Fibroblast of upper back skin (primary cell): Measurements from ENCODE around the gene ZNF343.
"Not testable (repeated sequence)": the region's sequence is repeated elsewhere in the genome, so short reads cannot be mapped to it uniquely, and the experiment has no call there.

ENCODE experiments used
- DNase-seq: peaks from one replicate; pipeline ENCODE4 v3.0.0-alpha.2; 2013

The ZNF343 gene

DNA sequence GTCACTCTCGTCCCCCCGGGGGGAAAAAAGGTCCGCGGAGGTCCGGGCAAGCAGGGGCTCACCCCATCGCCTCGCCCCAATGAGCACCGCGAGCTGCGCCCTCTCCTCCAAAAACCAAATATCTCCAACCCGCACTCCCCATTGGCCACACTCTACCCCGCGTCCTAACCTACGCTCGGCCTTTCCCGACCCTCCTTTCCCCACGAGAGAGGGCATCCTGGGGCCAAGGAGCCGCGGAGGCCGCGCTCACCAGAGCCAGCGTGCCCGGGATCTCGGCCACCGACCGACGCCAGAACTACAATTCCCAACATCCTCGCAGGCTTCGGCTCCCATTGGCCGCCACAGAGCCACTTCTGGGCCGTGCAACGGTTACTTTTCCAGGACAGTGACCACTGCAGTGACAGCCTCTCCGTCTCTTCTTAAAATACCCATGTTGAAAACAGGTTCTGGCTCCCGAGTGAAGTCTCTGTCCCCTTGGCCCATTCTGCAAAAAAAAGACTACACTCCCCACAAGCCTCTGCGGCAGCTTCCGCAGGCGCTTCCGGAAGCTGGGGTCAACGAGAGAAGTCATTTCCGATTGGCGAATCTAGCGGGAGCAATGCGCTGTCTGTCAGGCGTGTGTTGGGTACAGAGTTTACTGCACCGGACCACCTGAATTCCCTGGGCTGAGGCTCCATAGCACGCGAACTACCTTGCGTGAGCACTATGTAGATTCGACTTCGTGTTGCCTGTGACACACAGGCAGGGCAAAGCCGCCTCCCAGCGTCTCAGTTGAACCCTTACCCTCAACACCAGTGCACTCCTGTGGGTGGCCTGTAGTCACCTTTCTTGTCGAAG lies at the start of gene ZNF343:
ZNF343 (minus strand) TSS at position 285 of the 837 bp plus-strand sequence. CDS start 15,020 bp downstream, outside the sequence.
- DNase-seq, result peak; percentile 80

DNA sequence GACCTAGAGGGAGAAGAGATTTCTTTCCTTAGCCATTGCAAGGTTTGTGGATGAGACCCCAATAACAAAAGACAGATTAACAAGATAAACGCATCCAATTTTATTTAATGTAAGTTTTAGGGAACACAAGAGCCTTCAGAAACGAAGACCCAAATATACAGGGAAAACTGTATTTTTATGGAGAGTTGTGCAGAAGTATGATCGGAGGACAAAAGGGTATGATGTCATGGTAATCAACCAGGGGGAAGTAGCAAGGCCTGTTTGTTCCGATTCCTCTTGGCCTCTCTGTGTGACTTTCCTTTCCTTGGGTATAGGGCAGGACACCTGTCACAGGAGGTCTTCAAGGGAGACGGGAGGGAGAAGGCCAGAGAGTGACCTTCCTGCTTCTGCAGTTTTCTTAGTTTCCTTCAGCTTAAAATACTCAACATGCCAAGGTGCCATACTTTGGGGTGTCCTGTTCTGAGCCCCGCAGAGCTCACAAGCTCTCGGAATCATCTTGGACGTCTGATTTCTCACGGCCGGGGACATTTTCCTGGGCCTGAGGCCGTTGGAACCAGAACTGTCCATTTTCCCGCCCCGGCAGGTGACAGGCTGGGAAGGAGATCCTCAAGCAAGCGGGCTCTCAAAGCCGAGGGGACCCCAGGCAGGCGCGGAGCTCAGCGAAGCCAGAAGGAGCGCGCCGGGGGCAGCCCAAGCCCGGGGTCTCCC lies 49.3 kb upstream of the ZNF343 start:
- DNase-seq, result no peak

DNA sequence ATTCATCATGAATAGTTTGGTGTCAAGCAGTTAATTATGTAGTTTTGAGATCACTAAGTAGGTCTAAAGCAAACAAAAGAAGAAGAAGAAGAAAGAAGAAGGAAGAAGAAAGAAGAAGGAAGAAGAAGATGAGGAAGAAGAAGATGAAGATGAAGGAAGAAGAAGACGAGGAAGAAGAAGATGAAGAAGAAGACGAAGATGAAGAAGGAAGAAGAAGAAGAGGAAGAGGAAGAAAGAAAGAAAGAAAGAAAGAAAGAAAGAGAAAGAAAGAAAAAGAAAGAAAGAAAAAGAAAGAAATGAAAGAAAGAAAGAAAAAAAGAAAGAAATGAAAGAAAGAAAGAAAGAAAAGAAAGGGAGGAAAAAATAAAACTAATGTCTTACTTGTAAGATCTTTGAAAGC lies 36.9 kb upstream of the ZNF343 start:
- DNase-seq, result no peak

DNA sequence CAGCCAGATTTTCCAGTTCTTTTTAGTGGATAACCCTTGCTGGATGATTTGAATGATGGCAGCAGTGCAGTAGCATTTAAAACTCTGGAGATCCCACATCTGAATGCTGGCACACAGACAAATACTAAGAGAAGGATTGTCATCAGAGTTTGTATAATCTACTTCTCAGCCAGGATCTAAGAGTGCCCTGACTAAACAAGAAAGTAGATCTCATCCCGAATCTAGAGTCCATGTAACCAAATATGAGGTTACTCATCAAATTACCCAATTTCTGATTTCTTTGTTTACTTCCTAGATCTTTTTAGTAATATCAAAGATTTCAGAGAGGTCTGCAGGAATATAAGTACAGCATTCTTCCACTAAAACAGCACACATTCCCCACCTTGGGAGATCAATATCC lies 35.5 kb upstream of the ZNF343 start:
- DNase-seq, result no peak

DNA sequence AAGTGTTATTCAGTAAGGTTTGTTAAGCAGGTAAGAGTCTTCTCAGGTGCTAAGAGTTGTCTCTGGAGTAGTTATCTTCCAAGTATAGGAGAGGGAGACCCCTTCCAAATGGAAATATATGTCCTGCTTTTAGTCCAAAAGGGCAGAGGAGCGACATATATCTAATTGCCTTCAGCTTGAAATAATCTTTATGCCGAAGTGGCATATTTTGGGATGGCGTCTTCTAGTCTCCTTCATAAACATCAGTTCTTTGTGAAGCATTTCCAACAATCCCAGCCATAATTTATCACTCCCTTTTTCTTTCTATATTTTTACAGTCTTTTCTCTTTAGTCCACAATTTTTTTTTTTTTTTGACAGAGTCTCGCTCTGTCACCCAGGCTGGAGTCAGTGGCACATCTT lies 33.6 kb upstream of the ZNF343 start:
- DNase-seq, result no peak

DNA sequence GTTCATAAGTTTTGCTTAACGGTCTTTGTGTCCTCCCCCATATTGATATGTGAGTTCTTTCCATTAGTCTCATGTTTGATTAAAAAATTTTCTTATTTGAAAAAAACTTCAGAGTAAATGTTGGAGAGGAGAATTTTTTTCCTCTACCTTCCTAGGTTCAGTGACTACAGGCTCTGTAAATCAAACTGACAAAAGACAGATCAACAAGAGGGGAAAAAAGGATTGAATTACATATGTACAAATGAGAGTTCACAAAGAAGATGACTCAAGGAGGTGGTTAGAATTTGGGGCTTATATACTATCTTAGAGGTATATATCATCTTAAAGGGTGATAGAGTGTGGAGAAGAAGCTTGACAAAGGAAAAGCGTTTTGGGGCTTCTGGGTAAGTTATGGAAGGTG lies 33.2 kb upstream of the ZNF343 start:
- DNase-seq, result no peak

DNA sequence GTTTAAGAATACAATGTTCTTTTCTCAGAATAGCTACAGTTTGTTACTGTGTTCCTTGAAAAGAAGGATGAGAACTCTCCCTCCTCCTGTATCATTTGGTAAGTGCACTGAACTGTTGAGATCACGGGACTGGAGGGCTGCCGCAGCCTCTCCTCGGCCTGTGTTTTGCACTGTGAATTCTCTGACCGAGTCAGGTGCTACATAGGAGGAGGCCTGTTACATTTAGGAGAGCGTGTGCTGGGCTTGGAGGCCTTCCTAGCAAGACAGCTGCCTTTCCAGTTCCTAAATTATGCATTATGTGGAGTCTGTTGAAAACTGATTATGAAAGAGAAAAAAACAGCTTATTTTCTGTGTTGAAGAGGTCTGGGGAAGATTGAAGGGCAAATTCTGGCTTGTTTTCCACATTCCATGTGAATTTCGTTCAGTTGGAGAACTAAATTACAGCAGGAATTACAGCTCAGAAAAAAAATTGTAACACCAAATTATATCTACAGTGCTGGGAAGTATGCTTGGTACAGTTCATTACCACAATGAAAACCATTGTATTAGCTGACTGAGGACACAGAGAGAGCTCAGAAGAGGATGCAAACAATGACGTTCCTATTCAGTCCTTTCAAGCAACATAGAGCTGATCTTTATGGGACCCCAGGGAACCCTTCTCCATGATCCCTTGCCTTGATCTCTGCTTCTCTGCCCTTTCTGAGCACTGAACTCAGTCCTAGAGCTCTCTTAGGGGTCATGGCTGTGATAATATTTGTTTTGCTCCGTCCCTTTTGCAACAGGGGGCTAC lies 30.4 kb upstream of the ZNF343 start:
- no peak for DNase-seq

DNA sequence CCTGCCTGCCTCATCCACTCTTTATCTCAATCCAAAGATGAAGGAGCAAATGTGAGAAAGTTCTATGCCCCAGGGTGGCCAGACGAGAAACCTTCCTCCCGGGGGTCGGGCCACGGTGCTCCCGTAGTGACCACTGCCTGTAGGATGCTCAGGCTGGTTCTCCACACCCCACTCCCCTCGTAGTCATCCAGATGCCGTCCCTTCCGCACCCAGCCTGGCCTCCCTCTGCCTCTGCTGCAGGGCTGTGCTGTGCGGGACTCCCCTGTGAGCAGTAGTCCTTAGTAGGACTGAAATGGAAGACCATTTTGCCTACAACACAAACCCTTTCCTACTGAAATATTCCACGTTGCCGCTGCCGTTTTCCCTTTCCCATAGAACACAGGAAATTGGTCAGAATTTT lies 29.6 kb upstream of the ZNF343 start:
- no peak for DNase-seq

DNA sequence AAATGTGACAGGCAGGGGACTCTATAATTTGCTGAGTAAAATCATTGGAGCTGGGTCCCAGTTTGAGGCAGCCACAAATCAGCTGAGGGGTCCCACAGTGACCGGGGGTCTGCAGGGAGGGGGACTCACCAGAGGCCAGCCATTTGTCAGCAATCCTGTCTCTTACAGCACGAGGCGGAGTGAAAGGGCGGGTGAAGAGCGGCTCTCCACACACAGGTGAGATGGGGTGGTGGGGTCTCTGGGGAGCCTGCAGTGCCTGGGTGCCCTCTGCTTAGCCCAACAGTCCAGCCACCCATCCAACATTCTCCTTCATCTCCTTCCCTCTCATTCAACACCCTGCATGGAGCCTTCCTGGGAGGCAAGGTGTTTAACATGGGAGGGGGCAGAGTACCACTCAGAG lies 28.4 kb upstream of the ZNF343 start:
- no peak for DNase-seq

DNA sequence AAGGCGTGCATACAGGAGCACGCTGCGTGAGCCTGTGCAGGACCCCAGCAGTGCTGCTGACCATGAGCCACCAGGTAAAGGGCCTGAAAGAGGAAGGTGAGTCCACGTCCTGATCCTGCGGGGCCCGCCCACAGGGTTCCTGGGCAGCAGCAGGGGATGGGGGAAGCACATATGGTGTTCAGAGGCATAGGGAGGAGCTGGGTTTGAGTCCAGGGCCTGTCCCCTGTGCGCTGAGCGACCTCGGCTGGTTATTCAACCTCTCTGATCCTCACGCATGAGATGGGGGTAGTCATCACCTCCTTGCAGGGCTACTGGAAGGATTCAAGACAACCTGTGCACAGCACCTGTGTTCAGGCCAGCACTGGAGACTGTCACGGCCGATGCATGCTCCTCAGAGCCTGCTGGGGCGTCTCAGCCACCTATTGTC lies 27.9 kb upstream of the ZNF343 start, which contains the start of gene TMC2:
TMC2 (plus strand) TSS at position 14 of the 427 bp plus-strand sequence; CDS start at position 63, 49 bp downstream.
- no peak for DNase-seq

DNA sequence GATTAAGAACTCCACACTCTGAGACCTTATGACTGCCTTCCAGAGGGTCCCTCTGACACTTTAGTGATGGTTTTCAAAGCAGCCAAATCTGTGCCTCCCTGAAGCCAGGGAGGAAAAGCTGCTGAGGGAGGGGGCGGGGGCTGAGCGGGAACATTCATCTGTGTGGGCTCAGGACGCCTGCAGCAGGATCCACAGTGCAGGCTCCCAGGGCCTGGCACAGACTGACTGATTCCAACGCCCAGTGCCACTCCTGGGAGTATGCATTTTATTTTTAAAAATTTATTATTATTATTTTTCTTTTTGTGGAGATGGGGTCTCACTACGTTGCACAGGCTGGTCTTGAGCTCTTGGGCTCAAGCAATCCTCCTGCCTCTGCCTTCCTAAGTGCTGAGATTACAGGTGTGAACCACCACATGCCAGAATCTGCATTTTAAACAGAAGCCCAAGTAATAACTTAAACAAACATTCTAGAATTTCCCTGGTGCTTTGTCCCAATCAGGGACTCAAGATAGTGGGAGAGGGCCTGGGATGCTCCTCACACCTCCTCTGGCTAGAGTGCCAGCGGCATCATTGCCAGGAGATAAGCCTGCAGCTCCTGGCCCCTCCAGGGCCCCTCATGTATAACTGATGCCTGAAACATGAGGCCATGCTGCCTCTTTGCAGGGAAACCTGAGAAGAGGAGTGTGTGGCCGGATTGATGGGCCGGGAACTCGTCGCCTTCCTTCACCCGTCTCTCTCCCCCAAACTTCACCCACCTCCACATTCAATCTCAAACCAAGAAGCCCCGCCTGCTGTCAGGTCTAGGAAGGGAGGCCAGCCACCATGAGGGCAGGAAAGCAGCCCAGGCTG lies 27.2 kb upstream of the ZNF343 start:
- DNase-seq, result no peak

DNA sequence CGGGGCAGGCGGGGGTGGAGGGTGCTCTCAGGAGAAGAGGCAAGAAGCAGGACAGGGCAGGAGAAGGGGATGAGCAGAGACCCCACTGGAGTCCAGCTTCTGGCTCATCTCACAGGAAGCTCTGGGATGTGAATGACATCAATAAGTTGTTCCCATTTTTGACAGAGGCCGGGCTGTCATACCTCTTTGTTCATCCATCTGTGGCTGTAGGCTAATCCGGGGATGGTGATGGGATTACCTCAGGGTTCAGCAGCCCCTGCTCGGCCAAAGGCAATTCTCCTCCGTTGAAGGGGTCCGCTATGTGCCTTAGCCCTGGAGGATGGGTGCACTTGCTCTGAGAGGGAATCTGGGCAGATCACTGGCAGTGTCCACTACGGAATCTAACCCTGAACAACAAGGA lies 24.4 kb upstream of the ZNF343 start:
- no peak for DNase-seq

DNA sequence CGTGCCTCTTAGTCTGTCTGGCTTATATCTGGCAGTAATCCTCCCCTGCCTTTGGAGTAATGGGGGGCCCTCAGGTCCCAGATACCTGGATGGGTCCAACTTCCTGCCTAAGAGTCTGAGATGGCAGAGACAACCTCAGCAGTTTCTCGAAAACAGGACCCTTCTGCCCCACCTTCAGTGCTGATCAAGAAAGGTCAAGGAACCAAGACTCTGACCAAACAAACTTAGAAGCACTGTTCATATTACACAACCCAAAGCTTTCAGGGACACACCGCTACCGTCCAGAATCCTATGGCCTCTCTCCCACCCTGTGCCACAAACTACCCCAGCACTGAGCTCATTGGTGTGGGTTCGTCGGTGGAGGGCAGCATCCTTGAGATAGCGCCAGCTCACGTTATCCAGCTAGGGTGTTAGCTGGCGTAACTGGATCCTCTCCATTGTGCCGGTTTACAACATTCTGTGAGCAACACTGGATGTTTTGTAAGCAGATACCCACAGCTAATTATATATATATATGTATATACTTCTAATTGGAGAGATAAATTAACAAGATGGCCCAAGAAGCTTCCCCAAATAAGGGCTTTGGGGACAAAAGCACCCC lies 20.1 kb upstream of the ZNF343 start:
- DNase-seq, result no peak

DNA sequence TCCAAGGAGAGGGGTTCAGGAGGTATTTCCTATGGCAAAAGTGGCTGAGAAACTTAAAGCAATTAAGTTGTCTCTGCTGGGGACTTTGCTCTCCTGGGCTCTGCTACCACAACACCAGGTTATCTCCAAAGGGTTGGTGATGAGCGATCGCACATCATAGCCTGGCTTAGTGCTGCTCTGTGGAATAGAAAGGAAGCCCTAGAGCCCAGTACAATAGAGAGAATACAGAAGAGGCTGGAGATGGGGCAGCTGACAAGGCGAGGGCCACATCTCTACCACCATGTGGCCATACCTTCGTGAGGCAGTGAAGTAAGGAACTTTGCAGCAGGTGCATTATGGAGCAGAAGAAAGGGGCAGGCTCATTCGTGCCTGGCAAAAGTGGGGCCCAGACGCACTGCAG lies 19.0 kb upstream of the ZNF343 start:
- no peak for DNase-seq

DNA sequence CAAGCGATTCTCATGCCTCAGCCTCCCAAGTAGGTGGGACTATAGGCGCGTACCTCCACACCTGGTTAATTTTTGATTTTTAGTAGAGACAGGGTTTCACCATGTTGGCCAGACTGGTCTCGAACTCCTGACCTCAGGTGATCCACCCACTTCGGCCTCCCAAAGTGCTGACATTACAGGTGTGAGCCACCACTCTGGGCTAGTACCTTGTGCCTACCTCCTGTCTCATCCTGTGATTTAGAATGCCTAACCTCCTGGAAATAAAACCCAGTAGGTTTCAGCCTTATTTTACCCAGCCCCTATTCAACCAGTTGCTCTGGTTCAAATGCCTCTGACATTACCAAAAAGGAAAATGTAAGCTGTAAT lies 17.5 kb upstream of the ZNF343 start:
- DNase-seq, result not testable (repeated sequence)

DNA sequence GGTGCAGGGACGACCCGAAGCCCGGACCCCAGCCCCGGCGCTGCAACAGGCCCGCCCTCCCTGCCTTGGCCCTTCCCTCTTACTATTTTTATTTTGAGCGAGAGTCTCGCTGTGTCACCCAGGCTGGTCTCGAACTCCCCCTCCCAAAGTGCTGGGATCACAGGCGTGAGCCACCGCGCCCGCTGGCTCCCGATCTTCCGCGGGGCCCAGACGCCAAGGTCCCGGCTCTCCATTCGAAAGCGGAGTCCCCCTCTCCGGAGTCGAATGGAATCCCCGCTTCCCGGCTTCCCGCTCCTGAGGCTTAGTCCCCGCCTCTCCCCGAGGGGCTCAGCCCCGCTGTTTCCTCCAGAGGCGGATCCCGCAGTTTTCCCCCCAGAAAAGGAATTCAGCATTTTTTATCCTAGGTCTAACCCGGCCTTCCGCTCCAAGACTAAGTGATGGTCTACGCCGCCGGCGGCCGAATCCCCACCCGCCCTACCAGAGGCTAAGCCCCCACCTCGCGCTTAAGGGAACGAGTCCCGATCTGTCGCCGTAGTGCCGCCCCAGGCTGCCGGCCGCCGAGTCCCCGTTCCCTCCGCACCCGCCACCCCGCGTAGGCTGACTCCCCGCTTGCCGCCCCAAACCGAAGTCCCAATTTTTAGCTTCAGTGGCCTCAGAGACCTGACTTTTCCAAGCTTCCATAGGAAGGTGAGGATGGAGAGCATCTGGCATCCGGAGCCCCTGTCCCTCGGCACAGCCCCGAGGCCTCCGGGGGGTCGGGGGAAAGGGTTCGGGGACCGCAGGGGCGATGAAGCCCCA lies 16.2 kb upstream of the ZNF343 start:
- peak; percentile 78 for DNase-seq

DNA sequence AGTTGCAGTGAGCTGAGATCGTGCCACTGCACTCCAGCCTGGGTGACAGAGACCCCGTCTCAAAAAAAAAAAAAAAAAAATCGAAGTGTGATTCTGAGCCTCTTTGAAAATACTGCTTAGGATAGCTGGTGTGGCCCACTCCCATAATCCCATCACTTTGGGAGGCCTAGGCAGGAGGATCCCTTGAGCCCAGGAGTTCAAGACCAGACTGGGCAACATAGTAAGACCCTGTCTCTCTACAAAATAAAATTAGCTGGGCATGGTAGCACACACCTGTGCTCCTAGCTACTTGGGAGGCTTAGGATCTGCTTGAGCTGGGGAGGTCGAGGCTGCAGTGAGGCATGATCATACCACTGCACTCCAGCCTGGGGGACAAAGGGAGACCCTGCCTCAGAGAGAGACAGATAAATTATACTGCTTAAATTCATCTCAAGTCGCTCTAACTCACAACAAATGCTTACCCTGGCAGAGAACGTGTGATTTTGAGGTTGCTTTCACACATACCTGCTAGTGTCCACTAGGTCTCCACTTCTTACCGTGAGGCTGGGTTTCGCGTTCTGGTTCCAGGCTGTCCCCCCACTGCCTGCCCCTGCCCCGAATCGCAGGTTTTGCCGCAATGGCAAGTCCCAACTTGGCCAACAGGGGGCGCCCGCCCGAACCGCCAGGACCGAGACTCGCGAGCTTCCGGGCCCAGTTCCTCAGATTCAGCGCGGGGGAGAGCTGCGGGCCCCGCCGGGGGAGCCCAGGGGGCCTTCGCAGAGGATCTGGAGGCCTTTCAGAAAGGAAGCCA lies 15.4 kb upstream of the ZNF343 start:
- peak; percentile 77 for DNase-seq

DNA sequence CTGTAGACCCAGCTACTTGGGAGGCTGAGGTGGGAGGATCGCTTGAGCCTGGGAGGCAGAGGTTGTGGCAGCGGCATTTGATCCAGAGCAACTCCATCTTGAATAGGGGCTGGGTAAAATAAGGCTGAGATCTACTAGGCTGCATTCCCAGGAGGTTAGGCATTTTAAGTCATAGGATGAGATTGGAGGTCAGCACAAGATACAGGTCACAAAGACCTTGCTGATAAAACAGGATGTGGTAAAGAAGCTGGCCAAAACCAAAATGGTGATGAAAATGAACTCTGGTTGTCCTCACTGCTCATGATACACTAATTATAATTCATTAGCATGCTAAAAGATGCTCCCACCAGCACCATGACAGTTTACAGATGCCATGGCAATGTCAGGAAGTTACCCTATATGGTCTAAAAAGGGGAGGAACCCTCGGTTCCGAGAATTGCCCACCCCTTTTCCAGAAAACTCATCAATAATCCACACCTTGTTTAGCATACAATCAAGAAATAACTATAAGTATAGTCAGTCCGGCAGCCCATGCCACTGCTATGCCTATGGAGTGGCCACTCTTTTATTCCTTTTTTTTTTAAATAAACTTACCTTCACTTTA lies 14.2 kb upstream of the ZNF343 start:
- DNase-seq, result not testable (repeated sequence)

DNA sequence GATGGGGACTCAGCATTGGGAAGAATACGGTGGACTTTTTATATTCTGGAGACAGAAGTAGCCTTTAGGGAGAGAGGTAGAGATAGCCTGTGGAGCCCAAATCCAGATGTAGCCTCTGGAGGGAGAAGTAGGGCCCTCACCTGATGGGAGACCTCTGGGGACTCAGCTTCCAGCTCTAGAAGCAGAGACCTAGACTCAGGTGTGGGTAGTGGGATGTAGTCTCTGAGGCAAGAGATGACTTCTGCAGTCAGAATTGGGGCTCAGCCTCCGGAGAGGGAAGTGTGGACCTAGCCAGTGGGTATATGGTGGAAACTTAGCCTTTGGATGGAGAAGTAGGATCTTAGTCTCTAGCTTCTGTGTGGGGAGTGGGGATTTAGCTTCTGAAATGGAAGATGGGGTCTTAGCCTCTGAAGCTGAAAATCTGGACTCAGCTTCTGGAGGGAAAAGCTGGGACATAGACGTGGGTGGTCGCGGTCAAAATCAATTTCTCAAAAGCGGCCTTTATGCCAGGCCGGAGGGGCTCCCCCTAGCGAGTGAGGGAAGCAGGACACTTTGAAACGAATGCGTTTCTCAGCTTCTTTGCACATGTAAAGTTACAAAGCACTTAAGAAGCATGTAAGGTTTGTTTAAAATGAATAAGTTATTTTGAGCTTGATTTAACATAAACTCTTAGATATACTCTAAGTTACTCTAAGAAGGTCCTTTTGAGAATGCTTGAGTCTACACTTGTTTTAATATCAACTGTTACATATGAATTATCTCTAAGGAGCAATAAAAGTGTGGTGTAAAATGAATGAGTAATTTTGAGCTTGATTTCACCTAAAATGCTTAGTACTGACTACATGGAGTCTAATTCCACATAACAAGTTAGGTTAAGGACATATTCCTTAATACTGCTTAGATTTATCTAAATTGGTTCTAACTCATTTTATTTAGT lies 12.9 kb upstream of the ZNF343 start:
- peak; percentile 33 for DNase-seq
